Right forelimb (tissue), 1 donor: ENCODE data around the gene NDUFS1.
"Not testable (repeated sequence)": the region's sequence is repeated elsewhere in the genome, so short reads cannot be mapped to it uniquely, and the experiment has no call there.

Experiments
- DNase-seq: peaks from one replicate; pipeline ENCODE4 v3.0.0-alpha.2; 2018

The NDUFS1 gene

DNA sequence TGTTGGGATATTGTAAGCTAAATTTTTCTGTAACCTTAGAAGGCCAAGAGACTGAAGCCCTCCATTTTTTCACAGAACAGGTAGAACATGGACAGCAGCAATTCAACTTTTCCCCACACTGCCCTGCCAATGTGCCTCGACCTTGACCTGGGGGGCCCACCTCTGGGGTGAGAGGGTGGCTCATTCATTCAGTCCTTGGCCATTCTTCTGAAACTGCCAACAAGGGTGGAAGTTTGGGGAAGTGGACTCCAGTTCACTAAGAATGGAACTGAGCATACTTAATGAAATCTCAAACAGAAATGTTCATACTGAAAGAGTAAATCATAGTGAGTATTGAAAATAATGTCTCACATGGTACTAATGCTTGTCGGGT, 1.5 kb upstream of the NDUFS1 start:
- DNase-seq: no peak

DNA sequence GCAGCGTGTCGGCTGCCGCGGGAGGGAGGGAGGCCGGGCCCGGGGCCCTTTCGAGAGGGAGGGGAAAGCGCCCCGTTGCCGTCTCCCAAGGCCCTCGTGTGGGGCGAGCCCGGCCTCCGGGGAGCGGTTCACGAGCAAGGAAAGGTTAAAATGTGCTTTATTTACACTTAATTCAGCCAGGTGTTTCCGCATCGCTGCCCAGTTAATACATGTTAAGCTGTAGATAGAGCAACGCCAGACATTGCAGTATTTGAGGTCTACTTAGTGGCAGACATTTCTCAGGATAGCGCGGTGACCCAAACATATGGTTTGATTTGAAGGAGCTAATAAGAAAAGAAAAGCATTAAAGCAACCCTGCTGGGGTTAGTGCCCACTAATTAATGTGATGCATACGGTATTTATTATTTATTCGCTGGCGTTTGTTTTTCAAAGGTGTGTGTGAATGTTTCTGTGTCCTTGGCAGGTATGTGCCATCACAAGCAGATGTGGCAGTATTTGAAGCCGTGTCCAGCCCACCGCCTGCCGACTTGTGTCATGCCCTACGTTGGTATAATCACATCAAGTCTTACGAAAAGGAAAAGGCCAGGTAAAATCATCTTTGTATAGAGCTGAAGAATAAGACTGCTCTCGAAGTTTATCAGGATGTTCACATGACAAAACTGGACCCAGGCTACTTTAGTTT, 1.0 kb upstream of the NDUFS1 start:
- no peak for DNase-seq

DNA sequence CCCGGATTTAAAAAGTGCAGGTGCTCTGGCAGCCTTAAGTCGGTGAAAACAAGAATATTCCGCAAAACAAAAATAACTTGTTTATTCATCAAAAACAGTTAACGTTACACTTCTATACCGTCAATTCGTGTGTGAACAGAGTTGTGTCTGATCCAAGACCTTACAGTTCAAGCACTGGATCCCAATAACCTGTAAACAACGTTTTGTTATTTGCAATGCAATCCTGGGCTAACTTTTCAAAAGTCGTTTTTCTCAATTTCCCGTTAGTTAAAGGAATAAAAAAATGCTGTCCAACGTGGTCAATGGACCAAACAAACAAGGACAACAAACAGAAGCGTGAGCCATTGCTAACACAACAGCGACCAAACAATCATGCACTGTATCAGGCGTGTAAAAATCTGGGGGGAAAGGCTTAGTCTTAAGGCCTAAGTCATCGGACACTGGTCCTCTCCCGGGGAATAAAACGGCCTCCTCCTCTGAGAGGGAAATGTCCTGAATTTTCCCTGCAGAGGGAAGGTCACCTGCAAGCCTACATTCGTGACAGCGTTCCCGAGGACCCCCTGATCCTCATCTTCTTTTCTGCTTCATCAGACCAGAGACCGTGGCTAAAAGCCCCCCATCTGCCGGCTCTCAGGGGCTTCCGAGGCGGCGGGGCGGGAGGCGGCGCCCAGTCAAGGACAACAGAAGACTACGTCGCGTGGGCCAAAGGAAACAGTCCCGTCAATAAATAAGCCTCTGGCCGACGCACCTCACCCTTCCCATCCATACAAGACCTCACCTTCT, 490 bp downstream of the NDUFS1 start:
- no peak for DNase-seq

DNA sequence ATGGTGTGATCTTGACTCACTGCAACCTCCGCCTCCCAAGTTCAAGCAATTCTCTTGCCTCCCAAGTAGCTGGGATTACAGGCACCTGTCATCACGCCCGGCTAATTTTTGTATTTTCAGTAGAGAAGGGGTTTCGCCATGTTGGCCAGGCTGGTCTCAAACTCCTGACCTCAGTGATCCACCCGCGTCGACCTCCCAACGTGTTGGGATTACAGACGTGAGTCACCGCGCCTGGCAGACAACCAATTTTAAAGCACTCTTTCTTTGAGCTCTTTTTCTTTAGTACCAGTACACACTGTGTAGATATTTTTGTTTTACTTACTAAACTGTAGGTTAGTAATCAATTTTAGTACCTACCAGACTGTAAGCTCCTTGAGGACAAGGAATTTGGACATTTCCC, 2.2 kb downstream of the NDUFS1 start:
- not testable (repeated sequence) for DNase-seq

DNA sequence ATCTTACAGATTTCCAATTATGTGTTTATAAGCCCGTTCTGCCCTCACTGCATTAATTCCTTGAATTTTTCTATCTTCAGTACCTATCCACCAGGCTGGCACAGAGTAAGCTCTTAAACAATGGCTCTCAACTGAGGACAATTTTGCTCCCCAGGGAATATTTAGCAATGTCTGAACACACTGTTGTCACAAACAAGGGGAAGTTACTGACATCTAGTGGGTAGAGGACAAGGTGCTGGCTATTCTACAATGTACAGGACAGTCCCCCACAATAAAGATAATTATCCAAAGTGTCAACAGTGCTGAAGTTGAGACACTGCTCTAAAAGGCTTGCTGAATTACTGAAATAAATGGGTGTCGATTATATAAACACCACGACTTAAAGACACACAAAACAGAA, 5.0 kb downstream of the NDUFS1 start:
- DNase-seq: no peak

DNA sequence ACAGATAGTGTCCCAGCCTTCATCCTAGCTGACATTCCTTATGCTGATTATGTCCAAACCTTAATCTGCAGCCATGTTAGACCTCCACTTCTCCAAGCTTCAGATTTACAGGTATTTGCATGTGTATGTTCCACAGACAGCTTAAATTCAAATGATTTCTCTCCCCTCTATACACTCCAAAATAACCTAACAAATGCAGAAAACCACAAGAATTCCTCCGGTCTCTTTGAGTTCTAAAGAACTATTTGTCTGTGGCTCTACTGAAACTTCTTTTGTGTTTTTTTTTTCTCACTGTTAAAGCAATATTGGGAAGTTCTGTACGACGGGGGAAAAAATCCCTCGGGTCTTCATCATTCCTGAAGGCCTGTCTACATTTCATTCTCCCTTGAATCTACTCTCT, 8.6 kb downstream of the NDUFS1 start:
- no peak for DNase-seq

DNA sequence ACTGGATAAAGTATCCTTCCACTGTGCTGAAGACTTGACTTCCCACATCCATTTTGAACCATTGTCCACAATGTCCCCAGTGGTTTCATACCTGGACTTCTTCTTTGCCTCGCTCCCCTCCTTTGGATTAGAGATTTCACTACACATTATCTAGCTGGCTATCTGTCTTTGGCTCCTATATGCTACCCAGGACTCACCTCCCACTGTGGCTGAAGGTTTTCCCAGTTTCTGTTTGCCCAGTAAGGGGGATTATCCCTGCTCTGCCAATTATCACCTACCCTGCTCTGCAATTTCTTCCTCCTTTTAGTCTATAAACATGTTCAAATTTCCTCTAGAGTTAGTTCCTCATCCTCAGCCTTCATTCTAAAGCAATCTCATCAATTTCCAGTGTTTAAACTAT, 9.1 kb downstream of the NDUFS1 start:
- no peak for DNase-seq

DNA sequence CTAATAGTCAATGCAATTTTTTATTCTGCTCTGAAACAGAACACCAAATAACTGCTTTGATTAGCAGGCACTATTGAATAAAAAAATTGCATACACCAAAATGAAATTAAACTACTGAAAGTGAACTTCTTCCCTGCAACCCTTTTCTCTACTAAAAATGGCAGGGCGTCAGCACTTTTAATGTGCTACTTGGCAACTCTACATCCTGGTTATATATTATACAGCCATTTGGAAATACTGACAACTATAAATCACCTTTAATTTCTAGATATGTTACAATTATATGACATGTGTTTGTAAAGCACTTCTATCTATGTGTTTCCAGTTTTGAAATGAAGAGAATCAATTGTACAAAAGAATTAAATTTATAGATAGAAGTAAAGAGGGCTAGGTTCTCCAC, 9.9 kb downstream of the NDUFS1 start:
- DNase-seq: no peak

DNA sequence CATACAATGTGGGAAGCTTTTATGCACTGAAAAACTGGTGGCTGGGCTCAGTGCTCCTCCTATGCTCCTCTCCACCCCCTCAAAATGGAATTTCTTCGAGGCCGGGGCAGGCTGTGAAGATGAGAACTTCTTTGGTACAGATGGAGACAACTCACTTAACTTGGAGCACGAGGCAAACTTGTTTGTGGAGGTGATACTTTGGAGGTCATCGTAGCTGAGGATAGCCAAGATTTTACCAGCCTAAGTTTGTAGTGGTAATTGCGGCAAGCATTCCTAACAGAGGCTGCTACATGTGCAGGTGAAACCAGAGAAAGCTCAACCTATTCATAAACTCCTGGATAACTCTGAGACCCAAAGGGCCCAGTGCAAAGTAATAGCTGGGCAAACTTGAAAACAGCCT, 13.6 kb downstream of the NDUFS1 start:
- DNase-seq: no peak

DNA sequence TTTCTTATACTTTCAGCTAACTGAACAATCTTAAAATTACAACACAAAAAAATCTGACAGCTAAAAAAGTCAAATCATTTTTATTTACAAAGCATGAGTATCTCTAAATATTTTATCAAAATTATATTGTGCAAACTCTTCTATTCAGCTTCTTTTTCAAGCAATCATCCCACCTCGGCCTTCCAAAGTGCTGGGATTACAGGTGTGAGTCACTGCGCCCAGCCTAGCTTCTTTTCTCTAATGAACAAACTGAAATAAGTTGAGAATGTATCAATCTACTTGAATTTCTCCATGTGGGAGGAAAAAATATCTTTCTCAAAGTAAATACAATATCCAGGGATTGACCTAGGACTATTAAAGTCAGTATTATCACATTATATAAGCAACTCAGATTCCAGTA, 14.9 kb downstream of the NDUFS1 start:
- DNase-seq: no peak

DNA sequence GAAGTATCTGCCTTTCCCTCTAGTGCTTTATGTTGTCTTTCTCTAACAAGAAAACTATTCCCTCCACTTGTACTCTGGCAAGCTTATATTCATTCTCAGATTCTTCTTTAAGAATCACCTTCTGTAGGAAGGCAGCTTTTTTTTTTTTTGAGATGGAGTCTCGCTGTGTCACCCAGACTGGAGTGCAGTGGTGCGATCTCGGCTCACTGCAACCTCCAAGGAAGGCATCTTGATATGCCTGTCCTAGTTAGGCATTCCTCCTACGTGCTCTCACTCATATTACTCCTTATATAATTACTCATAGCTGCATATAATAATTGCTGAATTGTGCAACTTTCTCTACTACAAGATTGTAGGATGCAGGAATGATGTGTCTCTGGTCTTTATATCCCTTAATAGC, 15.8 kb downstream of the NDUFS1 start:
- DNase-seq: no peak

DNA sequence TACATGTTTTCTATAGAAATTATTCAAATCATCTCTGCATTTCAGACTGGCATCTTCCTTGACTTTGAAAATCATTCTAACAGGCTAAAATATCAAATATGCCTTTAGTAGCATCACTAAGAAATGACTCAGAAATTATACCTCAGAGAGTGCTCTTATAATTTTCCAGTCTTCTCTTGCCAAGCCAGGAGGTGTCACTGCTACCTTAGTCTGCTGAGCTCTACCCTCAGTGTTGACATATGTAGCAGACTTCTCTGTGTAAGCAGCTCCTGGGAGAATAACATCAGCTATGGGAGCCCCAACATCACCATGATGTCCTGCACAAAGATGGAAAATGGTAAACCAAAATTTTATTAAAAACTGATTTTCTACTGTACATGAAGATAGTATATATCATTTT, 31.6 kb downstream of the NDUFS1 start:
- no peak for DNase-seq

DNA sequence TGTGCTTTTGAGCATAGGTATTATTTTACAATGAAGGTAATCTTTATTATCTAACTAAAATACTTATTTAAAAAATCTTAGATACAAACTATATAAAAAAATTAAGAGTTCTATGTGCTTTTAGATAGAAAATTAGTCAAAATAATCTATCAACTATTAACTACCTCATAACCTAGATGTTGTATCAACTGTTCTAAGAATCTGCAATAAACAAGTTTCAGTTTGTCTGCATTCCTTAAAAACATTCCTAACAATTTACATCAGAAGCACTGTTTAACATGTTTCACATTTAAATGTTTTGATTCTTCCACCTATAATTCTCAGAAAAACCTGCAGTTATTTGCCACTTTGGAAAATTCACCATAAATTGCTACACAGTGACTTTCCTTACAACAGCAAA, 33.3 kb downstream of the NDUFS1 start:
- DNase-seq: no peak

DNA sequence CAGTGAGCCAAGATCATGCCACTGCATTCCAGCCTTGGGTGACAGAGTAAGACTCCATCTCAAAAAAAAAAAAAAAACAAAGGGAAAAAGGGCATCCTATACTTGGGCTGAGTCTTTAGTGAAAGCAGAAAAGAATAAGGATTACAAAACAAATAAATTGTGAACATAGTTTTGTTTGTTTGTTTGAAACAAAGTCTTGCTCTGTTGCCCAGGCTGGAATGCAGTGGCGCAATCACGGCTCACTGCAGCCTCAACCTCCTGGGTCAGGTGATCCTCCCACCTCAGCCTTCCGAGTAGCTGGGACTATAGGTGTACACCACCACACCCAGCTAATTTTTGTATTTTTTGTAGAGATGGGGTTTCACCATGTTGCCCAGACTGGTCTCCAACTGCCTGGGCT, 36.7 kb downstream of the NDUFS1 start:
- DNase-seq: not testable (repeated sequence)

DNA sequence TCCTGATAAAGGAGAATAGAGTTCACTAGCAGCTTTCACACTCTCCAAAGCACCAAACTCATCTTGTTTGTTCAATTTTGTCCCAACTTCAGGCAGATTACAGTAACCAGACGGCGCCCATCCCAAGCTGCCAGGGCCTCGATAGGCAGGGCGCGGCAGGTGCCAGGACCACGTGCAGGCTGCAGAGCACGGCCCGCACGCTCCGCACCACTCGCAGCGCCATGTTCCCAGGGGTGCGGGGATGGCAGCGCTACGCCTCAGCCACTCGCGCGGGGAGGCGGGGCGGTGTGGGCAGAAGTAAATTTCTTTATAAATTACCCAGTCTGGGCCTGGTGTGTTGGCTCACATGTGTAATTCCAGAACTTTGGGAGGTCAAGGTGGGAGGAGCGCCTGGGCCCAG, 43.0 kb downstream of the NDUFS1 start:
- no peak for DNase-seq

DNA sequence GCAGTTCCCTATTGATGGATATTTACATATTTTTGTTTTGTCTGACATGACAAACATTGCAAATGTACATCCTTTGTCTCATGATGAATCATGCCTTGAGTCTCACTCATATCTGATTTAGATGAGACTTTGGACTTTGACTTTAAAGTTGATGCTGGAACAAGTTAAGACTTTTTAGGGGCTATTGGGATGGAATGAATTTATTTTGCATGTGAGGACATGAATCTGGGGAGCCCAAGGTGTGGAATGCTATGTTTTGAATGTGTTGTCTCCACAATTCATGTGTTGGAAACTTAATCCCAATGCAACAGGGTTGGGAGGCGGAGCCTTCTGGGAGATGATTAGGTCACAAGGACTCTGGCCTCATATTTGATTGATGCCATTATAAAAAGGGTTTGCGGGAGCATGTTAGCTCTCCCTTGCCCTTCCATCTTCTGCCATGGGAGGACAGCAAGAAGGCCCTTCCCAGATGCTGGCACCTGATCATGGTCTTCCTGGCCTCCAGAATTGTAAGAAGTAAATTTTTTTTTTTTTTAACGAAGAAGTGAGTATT, 44.1 kb downstream of the NDUFS1 start:
- DNase-seq: no peak

DNA sequence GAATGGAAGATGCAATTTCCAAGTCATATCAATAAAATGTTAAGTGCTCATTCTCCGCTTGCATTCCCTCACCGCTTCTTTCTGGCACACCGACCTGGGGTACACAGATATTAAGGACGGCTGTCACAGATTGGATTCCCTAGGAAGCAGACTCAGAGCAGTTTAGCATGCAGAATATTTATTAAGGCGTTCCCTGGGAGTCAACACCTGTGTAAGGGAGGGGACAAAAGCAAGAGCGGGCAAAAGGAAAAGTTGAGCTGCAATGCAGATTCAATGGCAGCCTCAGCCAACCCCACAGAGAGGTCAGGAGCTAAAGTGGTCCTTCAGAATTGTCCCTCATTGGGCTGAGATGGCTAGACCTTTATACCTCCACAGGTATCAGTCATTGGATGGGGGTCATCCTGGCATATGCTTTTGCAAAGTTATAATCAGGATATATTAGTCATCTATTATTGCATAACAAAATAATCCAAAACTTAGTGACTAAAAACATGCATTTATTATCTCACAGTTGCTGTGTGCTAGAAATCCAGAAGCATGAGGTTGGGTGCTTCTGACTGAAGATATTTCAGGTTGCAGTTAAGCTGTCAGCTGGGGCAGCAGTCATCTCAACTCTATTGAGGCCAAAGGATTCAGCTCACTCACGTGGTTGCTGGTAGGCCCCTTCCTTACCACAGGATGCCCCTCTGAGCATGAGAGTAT, 46.2 kb downstream of the NDUFS1 start:
- DNase-seq: no peak

DNA sequence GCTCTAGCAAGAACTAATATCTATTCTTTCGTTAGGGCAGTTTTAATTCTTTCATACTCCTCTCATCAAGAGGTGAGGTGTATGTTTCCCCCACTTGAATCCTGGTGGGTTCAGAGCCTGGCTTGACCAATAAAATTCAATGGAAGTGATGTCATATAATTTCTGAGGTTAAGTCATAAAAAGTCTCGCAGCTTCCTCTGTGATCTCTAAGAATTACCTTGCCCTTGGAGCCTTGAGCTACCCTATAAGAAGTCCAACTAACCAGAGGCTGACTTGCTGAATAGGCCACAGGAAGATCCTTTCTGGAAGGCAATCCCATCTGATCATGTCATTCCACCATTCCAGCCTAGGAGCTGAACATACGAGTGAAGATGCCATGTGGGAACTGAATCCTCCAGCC, 47.1 kb downstream of the NDUFS1 start:
- DNase-seq: no peak

DNA sequence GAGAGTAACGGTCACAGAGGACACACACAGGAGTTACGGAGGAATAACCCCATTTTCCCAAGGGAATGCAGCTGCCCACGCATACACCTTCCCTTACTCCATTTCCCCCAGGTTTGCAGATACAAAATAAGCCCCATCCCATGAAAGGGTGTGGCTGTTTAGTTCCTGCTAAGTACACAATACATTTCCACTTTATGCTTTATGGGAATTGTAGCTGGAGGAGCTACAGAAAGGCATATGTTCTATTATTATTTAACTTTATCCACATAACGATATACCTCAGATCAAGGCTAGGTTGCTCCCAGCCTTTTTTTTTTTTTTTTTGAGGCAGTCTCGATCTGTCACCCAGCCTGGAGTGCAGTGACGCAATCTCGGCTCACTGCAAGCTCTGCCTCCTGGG, 50.5 kb downstream of the NDUFS1 start:
- DNase-seq: no peak

DNA sequence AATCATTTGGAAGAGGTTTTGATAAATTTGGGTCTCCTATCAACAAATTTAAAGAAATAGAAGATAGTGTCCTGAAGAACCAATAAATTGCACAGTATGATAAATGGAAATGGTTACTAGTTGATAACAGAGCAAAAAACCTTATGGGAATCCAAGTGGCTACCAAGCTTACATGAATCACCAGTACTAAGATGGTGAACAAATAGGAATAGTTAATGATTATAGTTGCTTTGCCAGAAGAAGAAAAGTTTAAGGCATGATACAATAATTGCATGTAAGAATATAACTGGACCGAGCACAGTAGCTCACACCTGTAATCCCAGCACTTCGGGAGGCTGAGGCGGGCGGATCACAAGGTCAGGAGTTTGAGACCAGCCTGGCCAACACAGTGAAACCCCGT, 53.7 kb downstream of the NDUFS1 start:
- no peak for DNase-seq

DNA sequence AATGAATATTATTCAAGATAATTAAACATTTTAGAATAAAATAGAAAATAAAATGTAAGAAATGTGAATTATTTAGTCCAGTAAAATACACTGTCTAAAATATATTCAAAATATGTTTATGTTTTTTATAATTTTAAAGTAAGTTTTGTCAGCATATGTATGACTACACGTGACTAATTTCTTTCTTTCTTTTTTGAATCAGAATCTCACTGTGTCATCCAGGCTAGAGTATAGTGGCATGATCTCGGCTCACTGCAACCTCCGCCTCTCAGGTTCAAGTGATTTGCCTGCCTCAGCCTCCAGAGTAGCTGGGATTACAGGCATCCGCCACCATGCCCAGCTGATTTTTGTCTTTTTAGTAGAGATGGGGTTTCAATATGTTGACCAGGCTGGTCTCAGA, 54.2 kb downstream of the NDUFS1 start:
- DNase-seq: no peak

DNA sequence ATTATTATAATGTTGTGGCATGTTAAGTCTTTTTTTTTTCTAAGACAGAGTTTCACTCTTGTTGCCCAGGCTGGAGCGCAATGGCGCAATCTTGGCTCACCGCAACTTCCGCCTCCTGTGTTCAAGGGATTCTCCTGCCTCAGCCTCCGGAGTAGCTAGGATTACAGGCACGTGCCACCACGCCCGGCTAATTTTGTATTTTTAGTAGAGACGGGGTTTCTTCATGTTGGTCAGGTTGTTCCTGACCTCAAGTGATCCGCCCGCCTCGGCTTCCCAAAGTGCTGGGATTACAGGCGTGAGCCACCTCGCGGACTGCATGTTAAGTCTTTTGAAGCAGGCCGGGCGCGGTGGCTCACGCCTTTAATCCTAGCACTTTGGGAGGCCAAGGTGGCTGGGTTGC, 60.4 kb downstream of the NDUFS1 start:
- DNase-seq: not testable (repeated sequence)

DNA sequence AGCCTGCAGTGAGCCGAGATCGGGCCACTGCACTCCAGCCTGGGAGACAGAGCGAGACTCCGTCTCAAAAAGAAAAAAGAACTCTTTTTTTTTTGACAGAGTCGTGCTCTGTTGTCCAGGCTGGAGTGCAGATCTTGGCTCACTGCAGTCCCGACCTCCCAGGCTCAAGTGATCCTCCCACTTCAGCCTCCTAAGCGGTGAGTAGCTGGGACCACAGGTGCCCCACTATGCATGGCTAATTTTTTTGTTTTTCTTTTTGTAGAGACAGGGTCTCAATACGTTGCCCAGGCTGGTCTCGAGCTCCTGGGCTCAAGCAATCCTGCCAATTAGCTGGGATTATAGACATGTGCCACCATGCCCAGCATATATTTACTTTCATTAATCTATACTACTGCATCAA, 60.8 kb downstream of the NDUFS1 start:
- no peak for DNase-seq

DNA sequence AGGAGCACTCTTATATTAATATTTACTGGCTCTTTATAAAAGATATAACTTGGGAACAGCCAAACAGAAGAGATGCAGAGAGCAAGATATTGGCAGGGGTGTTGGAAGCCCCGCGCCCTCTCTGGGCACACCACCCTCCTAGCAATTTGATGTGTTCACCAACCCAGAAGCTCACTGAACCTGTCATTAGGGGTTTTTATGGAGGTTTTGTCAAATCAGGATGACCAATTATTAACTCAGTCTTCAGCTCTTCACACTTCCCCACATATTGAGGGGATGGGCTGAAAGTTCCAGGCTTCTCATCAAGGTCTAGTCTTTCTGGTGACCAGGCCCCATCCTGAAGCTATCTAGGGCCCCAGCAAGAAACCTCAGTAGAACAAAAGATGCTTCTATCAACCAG, 62.4 kb downstream of the NDUFS1 start:
- no peak for DNase-seq
